Fibroblast of the aortic adventitia (primary cell): ENCODE measurements around the gene KLHDC7A. TPM values are rescaled to one million over a fixed set of nuclear protein-coding genes. Genes with fewer than 3 reads are reported as not detected.

Source experiments
- DNase-seq: peaks from one replicate; pipeline ENCODE4 v3.0.0-alpha.2; 2010; ENCODE audit warnings: low read depth
- H3K4me3 ChIP-seq: 2 replicates; pipeline ENCODE4 v1.5.1; 2011; ENCODE audit warnings: low read depth, mild to moderate bottlenecking, control low read depth, low read length, moderate library complexity
- CTCF ChIP-seq: IDR thresholded peaks from 2 replicates; pipeline ENCODE4 v1.5.1; 2011; ENCODE audit warnings: mild to moderate bottlenecking, low read length, control low read depth, inconsistent platforms; ENCODE audit not compliant: insufficient read depth
- total RNA-seq: library from RNA; depleted of rRNA; stranded (reverse); fragments of >200 nt; gene quantifications from 2 replicates; pipeline ENCODE4 v1.2.3, GENCODE V29; 2012; ENCODE audit warnings: low replicate concordance

Gene KLHDC7A
- total RNA-seq, 1 donor: not detected

GRCh38 chr1:18494304-18494703 lies 13.6 kb downstream of the KLHDC7A start:
- no peak for DNase-seq
- no peak for TF ChIP-seq CTCF
- H3K4me3 ChIP-seq: no peak overlapping the region

DNA sequence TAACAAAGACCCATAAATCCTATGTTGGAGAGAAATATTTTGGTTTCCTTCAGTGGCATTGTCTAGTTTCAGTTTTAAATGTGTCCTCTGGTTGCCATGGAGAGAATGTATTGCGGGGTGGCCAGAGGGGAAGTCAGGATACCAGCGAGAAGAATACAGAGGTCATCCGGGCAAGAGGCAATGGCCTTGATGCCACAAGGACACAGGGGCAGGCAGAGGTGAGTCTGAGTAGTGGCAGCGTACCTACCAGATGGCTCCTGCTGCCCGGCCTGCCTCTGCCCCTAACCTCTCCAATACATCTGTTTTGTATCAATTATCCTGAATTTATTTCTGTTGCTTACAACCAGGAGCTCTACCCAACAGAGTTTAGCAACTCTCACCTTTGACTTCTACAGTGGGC lies 14.9 kb downstream of the KLHDC7A start:
- TF ChIP-seq CTCF: no peak
- H3K4me3 ChIP-seq: no peak overlapping the region
- no peak for DNase-seq

DNA sequence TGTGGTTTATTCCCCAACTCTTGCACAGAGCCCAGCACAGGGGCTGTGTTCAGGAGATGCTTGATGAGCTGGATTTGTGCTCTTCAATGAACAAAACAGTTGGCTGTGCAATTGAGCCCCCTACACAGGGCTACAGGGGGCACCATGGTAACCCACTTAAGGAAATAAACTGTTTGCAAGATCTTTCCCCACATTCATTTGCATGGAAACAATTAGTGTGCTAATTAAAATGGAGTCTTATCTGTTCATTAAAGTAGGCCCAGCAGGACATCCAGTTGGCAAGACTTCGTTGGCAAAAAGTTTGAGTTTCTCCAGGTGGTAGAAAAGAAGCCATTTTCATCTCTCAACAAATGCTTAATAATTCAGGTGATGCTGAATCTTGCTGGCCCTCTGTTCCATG lies 15.3 kb downstream of the KLHDC7A start:
- no peak for TF ChIP-seq CTCF
- no peak for DNase-seq
- no peak overlapping the region for H3K4me3 ChIP-seq

GRCh38 chr1:18496497-18497235 lies 15.9 kb downstream of the KLHDC7A start:
- TF ChIP-seq CTCF: no peak
- no peak for DNase-seq
- no peak overlapping the region for H3K4me3 ChIP-seq

- no peak for TF ChIP-seq CTCF
- no peak overlapping the region for H3K4me3 ChIP-seq
- DNase-seq: no peak
These were observed 21.1 kb downstream of the KLHDC7A start for GRCh38 chr1:18501833-18502232.

- no peak for DNase-seq
- no peak for TF ChIP-seq CTCF
- H3K4me3 ChIP-seq: no peak overlapping the region
These were observed 23.9 kb downstream of the KLHDC7A start for GRCh38 chr1:18504609-18505008.

GRCh38 chr1:18505666-18506065 lies 24.9 kb downstream of the KLHDC7A start:
- no peak for DNase-seq
- no peak overlapping the region for H3K4me3 ChIP-seq
- TF ChIP-seq CTCF: no peak
